Tibial nerve (tissue), 4 donors: ENCODE results near the gene DLGAP3. TPM values are rescaled to one million over a fixed set of nuclear protein-coding genes. Genes with fewer than 3 reads are reported as not detected.

ENCODE experiments used
- DNase-seq, 2 donors: peaks; one replicate each; pipeline ENCODE4 v3.0.0-alpha.2; 2019; ENCODE audit warnings: low spot score in 2 of 2
- H3K27ac ChIP-seq, 4 donors: fragments of 200-600 bp; sonication (generic) in 3 of 4; one replicate each; pipeline ENCODE4 v1.5.1; 2017 to 2019; ENCODE audit warnings: mild to moderate bottlenecking in 1 of 4
- H3K27me3 ChIP-seq, 2 donors: fragments of 200-600 bp; sonication (generic) in 1 of 2; one replicate each; pipeline versions ENCODE4 v1.5.1 to v1.6.0; 2017 to 2019
- H3K36me3 ChIP-seq, 3 donors: fragments of 200-600 bp; sonication (generic); one replicate each; pipeline ENCODE4 v1.5.1; 2018 to 2019
- H3K4me1 ChIP-seq, 4 donors: fragments of 200-600 bp; sonication (generic) in 3 of 4; one replicate each; pipeline ENCODE4 v1.5.1; 2017 to 2019
- H3K4me3 ChIP-seq, 4 donors: fragments of 200-600 bp; sonication (generic) in 3 of 4; one replicate each; pipeline ENCODE4 v1.5.1; 2017 to 2019; ENCODE audit warnings: mild to moderate bottlenecking in 1 of 4, moderate library complexity in 1 of 4
- H3K9me3 ChIP-seq, 4 donors: fragments of 200-600 bp; sonication (generic) in 3 of 4; one replicate each; pipeline ENCODE4 v1.5.1; 2017 to 2019
- CTCF ChIP-seq, 5 experiments: fragments of 200-600 bp in 3 of 5; fragments of 450-650 bp in 2 of 5; sonication (generic) in 3 of 5; IDR thresholded peaks; one replicate each; pipeline ENCODE4 v1.5.1; 2016 to 2019; ENCODE audit warnings: antibody characterized with exemption in 5 of 5, mild to moderate bottlenecking in 3 of 5, moderate library complexity in 2 of 5
- EP300 ChIP-seq, 2 donors: sonication (generic); formaldehyde crosslinking; IDR thresholded peaks; one replicate each; pipeline ENCODE4 v1.6.1; 2017; ENCODE audit warnings: antibody characterized with exemption in 2 of 2, mild to moderate bottlenecking in 1 of 2
- POLR2A ChIP-seq, 2 donors: fragments of 450-650 bp; IDR thresholded peaks; one replicate each; pipeline ENCODE4 v1.6.1; 2017; ENCODE audit warnings: antibody characterized with exemption in 2 of 2, mild to moderate bottlenecking in 2 of 2, moderate library complexity in 2 of 2
- WGBS, 2 donors: methylation state at CpG; one replicate each; pipeline ENCODE4 v1.1.5; 2018; 5-methylcytosine and 5-hydroxymethylcytosine counted together
- total RNA-seq, 4 donors: library from RNA; depleted of rRNA; stranded (reverse); fragments of >200 nt; gene quantifications; one replicate each; pipeline ENCODE4 v1.1.0, GENCODE V29; 2016

DLGAP3 gene
- total RNA-seq, 4 donors from 2014 or later, result 0.42 to 0.87 (median 0.78) TPM; not detected in 1

GRCh38 chr1:34867415-34867814 lies 62.0 kb downstream of the DLGAP3 start:
- peaks cover 0 to 4% of the 10 kb centered on the region in 2 donors for H3K27me3 ChIP-seq
- no peaks in the 10 kb centered on the region for H3K36me3 ChIP-seq
- H3K9me3 ChIP-seq, result no peaks in the 10 kb centered on the region
- peaks cover 0 to 17% (median 10%) of the 10 kb centered on the region in 4 donors for H3K4me1 ChIP-seq
- H3K27ac ChIP-seq, result no peak overlapping the region
- TF ChIP-seq POLR2A (IDR thresholded peaks at IDR 0.05) (no peak), EP300 (IDR thresholded peaks at IDR 0.05) (no peak), CTCF (IDR thresholded peaks at IDR 0.05) (no peak)
- H3K4me3 ChIP-seq, result no peak overlapping the region
- WGBS, 2 donors, result 82 to 86% methylated on average over 6 of the region's 6 CpGs
- no peak for DNase-seq

- no peak for TF ChIP-seq CTCF (IDR thresholded peaks at IDR 0.05)
- no peak for TF ChIP-seq POLR2A (IDR thresholded peaks at IDR 0.05)
- no peak for TF ChIP-seq EP300 (IDR thresholded peaks at IDR 0.05)
- Histone ChIP-seq H3K9me3 (no peaks in the 10 kb centered on the region), H3K36me3 (no peaks in the 10 kb centered on the region), H3K4me1 (peaks cover 0 to 17% (median 10%) of the 10 kb centered on the region in 4 donors), H3K27ac (peak overlapping the region in 2 of 4 donors; percentile 81 to 82), H3K4me3 (peak overlapping the region; percentile 59 to 92 (median 71)), H3K27me3 (no peaks in the 10 kb centered on the region)
- 46% methylated on average over 3 of the region's 9 CpGs; no CpG with 5 or more reads in 1 of the 2 donors for WGBS, 2 donors
- no peak for DNase-seq
These were observed 62.7 kb downstream of the DLGAP3 start for GRCh38 chr1:34866762-34867109.

- WGBS, 2 donors, result 1 to 6% methylated on average over 20 to 57 of the region's 81 CpGs
- peak; percentile 93 to 98 (median 96) for TF ChIP-seq CTCF (IDR thresholded peaks at IDR 0.05)
- no peak for TF ChIP-seq EP300 (IDR thresholded peaks at IDR 0.05)
- TF ChIP-seq POLR2A (IDR thresholded peaks at IDR 0.05), result peak in 1 of 2 donors; percentile 14
- no peaks in the 10 kb centered on the region for H3K36me3 ChIP-seq
- H3K27ac ChIP-seq, result peak overlapping the region; percentile 51 to 82 (median 70)
- peaks cover 0 to 17% (median 10%) of the 10 kb centered on the region in 4 donors for H3K4me1 ChIP-seq
- DNase-seq, result peak; percentile 76 to 84
- no peaks in the 10 kb centered on the region for H3K9me3 ChIP-seq
- peak overlapping the region; percentile 59 to 92 (median 71) for H3K4me3 ChIP-seq
- H3K27me3 ChIP-seq, result no peaks in the 10 kb centered on the region
These were observed 63.3 kb downstream of the DLGAP3 start for GRCh38 chr1:34865981-34866761.

- H3K27ac ChIP-seq, result peak overlapping the region; percentile 51 to 82 (median 70)
- H3K36me3 ChIP-seq, result no peaks in the 10 kb centered on the region
- H3K9me3 ChIP-seq, result no peaks in the 10 kb centered on the region
- H3K4me1 ChIP-seq, result peaks cover 0 to 17% (median 10%) of the 10 kb centered on the region in 4 donors
- 15 to 21% methylated on average over 22 to 25 of the region's 25 CpGs for WGBS, 2 donors
- peak overlapping the region; percentile 59 to 92 (median 71) for H3K4me3 ChIP-seq
- H3K27me3 ChIP-seq, result no peaks in the 10 kb centered on the region
- TF ChIP-seq EP300 (IDR thresholded peaks at IDR 0.05) (no peak), CTCF (IDR thresholded peaks at IDR 0.05) (no peak), POLR2A (IDR thresholded peaks at IDR 0.05) (no peak)
- DNase-seq, result no peak
These were observed 63.9 kb downstream of the DLGAP3 start for GRCh38 chr1:34865573-34865972.

- H3K4me1 ChIP-seq, result peaks cover 0 to 25% (median 13%) of the 10 kb centered on the region in 4 donors
These were observed 64.7 kb downstream of the DLGAP3 start for GRCh38 chr1:34864759-34865158.

More at GRCh38 chr1:34864759-34865158, 64.7 kb downstream of the DLGAP3 start:
- H3K9me3 ChIP-seq, result no peaks in the 10 kb centered on the region
- TF ChIP-seq POLR2A (IDR thresholded peaks at IDR 0.05) (no peak), EP300 (IDR thresholded peaks at IDR 0.05) (no peak), CTCF (IDR thresholded peaks at IDR 0.05) (no peak)
- no peaks in the 10 kb centered on the region for H3K27me3 ChIP-seq
- H3K36me3 ChIP-seq, result no peaks in the 10 kb centered on the region
- no peak overlapping the region for H3K27ac ChIP-seq
- no peak for DNase-seq
- 89 to 90% methylated on average over 8 of the region's 8 CpGs for WGBS, 2 donors
- H3K4me3 ChIP-seq, result no peak overlapping the region
